HL-60/S4 (cell line): ENCODE data around the gene HCFC1R1.
"Not testable (repeated sequence)": the region's sequence is repeated elsewhere in the genome, so short reads cannot be mapped to it uniquely, and the experiment has no call there.

Experiments used
- in situ Hi-C: fragments of 300-500 bp; cut with MboI; formaldehyde crosslinking; loops from 2 replicates; pipeline ENCODE4 v1.14.3; 2022; ENCODE audit warnings: low sequenced_read_pairs

HCFC1R1 gene

GRCh38 chr16:3023669-3024478, at the start of gene HCFC1R1, which contains the start of gene THOC6:
Gene HCFC1R1 (minus strand): TSS chr16:3023942. CDS start chr16:3023941, 1 bp downstream.
Gene THOC6 (plus strand): TSS chr16:3024035. CDS start chr16:3024327, 292 bp downstream.
- in situ Hi-C loops, result no loop called here

GRCh38 chr16:3073448-3073847, 49.7 kb upstream of the HCFC1R1 start:
- in situ Hi-C loops, result no loop called here

- in situ Hi-C loops, result not testable (repeated sequence)
Observed at GRCh38 chr16:3072576-3073263, 49.0 kb upstream of the HCFC1R1 start.

GRCh38 chr16:3072148-3072547, 48.4 kb upstream of the HCFC1R1 start:
- in situ Hi-C loops, result not testable (repeated sequence)

- in situ Hi-C loops, result no loop called here
Observed at GRCh38 chr16:3071655-3072054, 47.9 kb upstream of the HCFC1R1 start.

- in situ Hi-C loops, result no loop called here
Observed at GRCh38 chr16:3070608-3071111, 46.9 kb upstream of the HCFC1R1 start.

GRCh38 chr16:3069146-3069545, 45.4 kb upstream of the HCFC1R1 start:
- in situ Hi-C loops, result not testable (repeated sequence)

GRCh38 chr16:3068487-3068886, 44.7 kb upstream of the HCFC1R1 start:
- in situ Hi-C loops, result no loop called here

- in situ Hi-C loops, result no loop called here
Observed at GRCh38 chr16:3066440-3066748, 42.7 kb upstream of the HCFC1R1 start.

- in situ Hi-C loops, result no loop called here
Observed at GRCh38 chr16:3065742-3066439, 42.1 kb upstream of the HCFC1R1 start.

- in situ Hi-C loops, result no loop called here
Observed at GRCh38 chr16:3065069-3065741, 41.5 kb upstream of the HCFC1R1 start, which contains the start of gene IL32. Gene IL32 (plus strand): TSS chr16:3065640. CDS start chr16:3065812, 172 bp downstream.

- in situ Hi-C loops, result loop anchor here (5.0 kb wide), 1 partner anchor 63 kb away; no protein-coding TSS in a partner anchor
Observed at GRCh38 chr16:3063625-3064386, 40.1 kb upstream of the HCFC1R1 start.

- in situ Hi-C loops, result loop anchor here (5.0 kb wide), 1 partner anchor 65 kb away; no protein-coding TSS in a partner anchor
Observed at GRCh38 chr16:3062553-3062952, 38.8 kb upstream of the HCFC1R1 start.

GRCh38 chr16:3060339-3061127, 36.8 kb upstream of the HCFC1R1 start:
- in situ Hi-C loops, result loop anchor here (5.0 kb wide), 1 partner anchor 67 kb away; no protein-coding TSS in a partner anchor

- in situ Hi-C loops, result loop anchor here (5.0 kb wide), 1 partner anchor 68 kb away; no protein-coding TSS in a partner anchor
Observed at GRCh38 chr16:3059723-3060242, 36.0 kb upstream of the HCFC1R1 start.

- in situ Hi-C loops, result no loop called here
Observed at GRCh38 chr16:3059041-3059722, 35.4 kb upstream of the HCFC1R1 start.

GRCh38 chr16:3058139-3059030, 34.6 kb upstream of the HCFC1R1 start:
- in situ Hi-C loops, result no loop called here
